Endodermal cell (in vitro differentiated cells): Measurements from ENCODE around the gene COA5. TPM values are rescaled to one million over a fixed set of nuclear protein-coding genes. Genes with fewer than 3 reads are reported as not detected.

Experiments
- DNase-seq: peaks from one replicate; pipeline ENCODE4 v3.0.0-alpha.2; 2017
- H3K27ac ChIP-seq: 2 replicates; pipeline ENCODE4 v1.5.1; 2013; ENCODE audit warnings: mild to moderate bottlenecking, low read depth, low read length, moderate library complexity
- H3K27me3 ChIP-seq: 2 replicates; pipeline ENCODE4 v1.6.1; 2013; ENCODE audit warnings: mild to moderate bottlenecking, low read length, moderate library complexity; ENCODE audit not compliant: insufficient read depth, control insufficient read depth, poor library complexity, severe bottlenecking
- H3K36me3 ChIP-seq: 2 replicates; pipeline ENCODE4 v1.7.0; 2013; ENCODE audit warnings: mild to moderate bottlenecking, low read length, moderate library complexity; ENCODE audit not compliant: control insufficient read depth, insufficient read depth
- H3K4me1 ChIP-seq: one replicate; pipeline ENCODE4 v1.7.0; 2013; ENCODE audit warnings: low read length; ENCODE audit not compliant: control insufficient read depth, insufficient read depth
- H3K4me3 ChIP-seq: 2 replicates; pipeline ENCODE4 v1.5.1; 2013; ENCODE audit warnings: mild to moderate bottlenecking, low read length, moderate library complexity
- H3K9ac ChIP-seq: 2 replicates; pipeline ENCODE4 v1.6.1; 2013; ENCODE audit warnings: mild to moderate bottlenecking, low read length, moderate library complexity; ENCODE audit not compliant: poor library complexity, severe bottlenecking; ENCODE audit errors: extremely low read depth
- H3K9me3 ChIP-seq: 2 replicates; pipeline ENCODE4 v1.6.1; 2013; ENCODE audit warnings: mild to moderate bottlenecking, low read length, moderate library complexity; ENCODE audit not compliant: control insufficient read depth
- H3K27ac Mint-ChIP-seq: 2 replicates; pipeline ENCODE4 v1.8.0; 2020; ENCODE audit warnings: mixed read lengths
- H3K27me3 Mint-ChIP-seq: 2 replicates; pipeline ENCODE4 v1.8.0; 2021; ENCODE audit warnings: mild to moderate bottlenecking, mixed read lengths; ENCODE audit not compliant: insufficient read depth
- H3K36me3 Mint-ChIP-seq: 2 replicates; pipeline ENCODE4 v1.8.0; 2020; ENCODE audit warnings: low read depth, mixed read lengths
- H3K4me1 Mint-ChIP-seq: 2 replicates; pipeline ENCODE4 v1.8.0; 2020; ENCODE audit warnings: mixed read lengths
- H3K4me3 Mint-ChIP-seq: 2 replicates; pipeline ENCODE4 v1.8.0; 2020; ENCODE audit warnings: mild to moderate bottlenecking, moderate library complexity, mixed read lengths
- H3K9me3 Mint-ChIP-seq: 2 replicates; pipeline ENCODE4 v1.8.0; 2020; ENCODE audit warnings: mild to moderate bottlenecking, mixed read lengths
- WGBS, 2 experiments: methylation state at CpG; one replicate each; pipeline versions ENCODE4 v1.1.5 to v1.1.7; 2013; ENCODE audit warnings: missing lambda C conversion rate in 2 of 2, mixed read lengths in 1 of 2; ENCODE audit not compliant: insufficient coverage in 1 of 2, insufficient read length in 1 of 2; 5-methylcytosine and 5-hydroxymethylcytosine counted together
- total RNA-seq, 2 donors: library from RNA; stranded (reverse); fragmentation: NEBNext Ultra II Directional in 1 of 2; extraction: Animal tissue kit (Norgen Biotek cat#: 25700) in 1 of 2; gene quantifications; 2 replicates in 1 of 2; 3 replicates in 1 of 2; pipeline ENCODE4 v1.2.1, GENCODE V29; 2021
- TF ChIP-seq, protein P1 (sequence below): fragments of 200-600 bp; sonication (generic); conservative IDR thresholded peaks from 2 replicates; pipeline ENCODE4 v1.5.0; 2021; ENCODE audit warnings: antibody characterized with exemption, mild to moderate bottlenecking

COA5 gene
- total RNA-seq, 2 donors from 2014 or later = 34.1 to 44.9 TPM

DNA sequence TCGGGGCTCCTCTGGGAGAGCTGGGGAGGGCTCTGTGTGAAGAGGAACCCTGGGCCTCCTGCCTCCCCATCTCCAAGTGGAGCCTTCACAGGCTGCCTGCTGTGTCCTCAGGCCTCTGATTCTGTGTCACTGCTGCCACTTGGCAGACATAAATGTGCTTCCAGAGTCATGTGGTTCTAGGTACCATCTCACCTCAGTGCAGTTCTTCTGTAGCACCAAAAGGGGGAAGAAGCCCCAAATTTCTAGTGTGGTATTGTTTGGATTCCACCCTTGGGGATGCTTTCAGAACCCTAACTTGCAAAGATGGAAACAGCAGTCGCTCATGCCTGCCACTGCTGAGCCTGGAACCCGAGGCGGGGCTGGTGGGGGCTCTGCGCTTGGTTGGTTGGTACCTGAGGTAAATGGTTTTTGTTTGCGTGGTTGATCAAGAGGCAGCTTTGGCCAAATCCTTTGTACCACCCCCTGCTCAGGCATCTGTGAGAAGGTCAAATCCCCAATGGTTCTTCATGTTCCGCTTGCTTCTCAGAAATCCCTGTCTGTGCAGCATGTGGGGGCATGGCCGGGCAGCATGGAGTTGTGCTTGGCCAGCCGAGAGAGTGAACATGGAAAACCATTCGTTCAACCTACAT, 27.5 kb downstream of the COA5 start:
- TF ChIP-seq, protein P1, sequence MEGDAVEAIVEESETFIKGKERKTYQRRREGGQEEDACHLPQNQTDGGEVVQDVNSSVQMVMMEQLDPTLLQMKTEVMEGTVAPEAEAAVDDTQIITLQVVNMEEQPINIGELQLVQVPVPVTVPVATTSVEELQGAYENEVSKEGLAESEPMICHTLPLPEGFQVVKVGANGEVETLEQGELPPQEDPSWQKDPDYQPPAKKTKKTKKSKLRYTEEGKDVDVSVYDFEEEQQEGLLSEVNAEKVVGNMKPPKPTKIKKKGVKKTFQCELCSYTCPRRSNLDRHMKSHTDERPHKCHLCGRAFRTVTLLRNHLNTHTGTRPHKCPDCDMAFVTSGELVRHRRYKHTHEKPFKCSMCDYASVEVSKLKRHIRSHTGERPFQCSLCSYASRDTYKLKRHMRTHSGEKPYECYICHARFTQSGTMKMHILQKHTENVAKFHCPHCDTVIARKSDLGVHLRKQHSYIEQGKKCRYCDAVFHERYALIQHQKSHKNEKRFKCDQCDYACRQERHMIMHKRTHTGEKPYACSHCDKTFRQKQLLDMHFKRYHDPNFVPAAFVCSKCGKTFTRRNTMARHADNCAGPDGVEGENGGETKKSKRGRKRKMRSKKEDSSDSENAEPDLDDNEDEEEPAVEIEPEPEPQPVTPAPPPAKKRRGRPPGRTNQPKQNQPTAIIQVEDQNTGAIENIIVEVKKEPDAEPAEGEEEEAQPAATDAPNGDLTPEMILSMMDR = peak; percentile 42
- Mint-ChIP-seq H3K27ac (no peak overlapping the region), H3K36me3 (peaks cover 48% of the 10 kb centered on the region), H3K27me3 (no peaks in the 10 kb centered on the region), H3K4me1 (peaks cover 17% of the 10 kb centered on the region), H3K4me3 (no peak overlapping the region), H3K9me3 (no peaks in the 10 kb centered on the region)
- peaks cover 8% of the 10 kb centered on the region for H3K4me1 ChIP-seq
- H3K9me3 ChIP-seq = no peaks in the 10 kb centered on the region
- no peak overlapping the region for H3K4me3 ChIP-seq
- H3K9ac ChIP-seq = no peak overlapping the region
- DNase-seq = peak; percentile 45
- H3K27ac ChIP-seq = no peak overlapping the region
- 94 to 98% methylated on average over 5 to 10 of the region's 10 CpGs for WGBS, 2 experiments
- no peaks in the 10 kb centered on the region for H3K27me3 ChIP-seq
- peaks cover 95% of the 10 kb centered on the region for H3K36me3 ChIP-seq

DNA sequence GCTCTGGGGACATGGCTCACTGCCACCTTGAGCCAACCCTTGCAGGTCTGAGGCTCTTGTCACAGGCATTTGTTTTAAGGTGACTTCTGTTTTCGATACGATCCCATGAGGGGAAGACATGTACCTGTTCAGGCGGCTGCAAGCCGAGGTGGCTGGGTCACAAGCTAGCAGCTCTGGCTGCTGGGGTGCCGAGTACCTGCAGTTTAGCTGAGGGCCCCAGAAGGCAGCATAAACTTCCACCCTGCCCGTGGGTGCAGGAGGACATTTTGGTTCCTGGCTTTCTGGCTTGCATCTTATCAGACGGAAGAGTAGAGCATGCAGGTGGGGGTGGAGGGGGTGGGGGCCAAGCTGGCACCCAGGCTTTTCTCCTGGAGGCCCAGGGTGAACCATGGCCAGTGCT, 28.4 kb downstream of the COA5 start:
- TF ChIP-seq, protein P1 = no peak
- no peak overlapping the region for H3K4me3 Mint-ChIP-seq
- Histone ChIP-seq H3K9ac (no peak overlapping the region), H3K27me3 (no peaks in the 10 kb centered on the region), H3K36me3 (peaks cover 95% of the 10 kb centered on the region), H3K27ac (no peak overlapping the region), H3K4me3 (no peak overlapping the region), H3K9me3 (no peaks in the 10 kb centered on the region), H3K4me1 (peaks cover 8% of the 10 kb centered on the region)
- no peaks in the 10 kb centered on the region for H3K27me3 Mint-ChIP-seq
- DNase-seq = peak; percentile 21
- WGBS, 2 experiments = 95 to 98% methylated on average over 5 to 7 of the region's 7 CpGs
- no peaks in the 10 kb centered on the region for H3K9me3 Mint-ChIP-seq
- peaks cover 13% of the 10 kb centered on the region for H3K4me1 Mint-ChIP-seq
- peaks cover 56% of the 10 kb centered on the region for H3K36me3 Mint-ChIP-seq
- H3K27ac Mint-ChIP-seq = peak overlapping the region; percentile 49

DNA sequence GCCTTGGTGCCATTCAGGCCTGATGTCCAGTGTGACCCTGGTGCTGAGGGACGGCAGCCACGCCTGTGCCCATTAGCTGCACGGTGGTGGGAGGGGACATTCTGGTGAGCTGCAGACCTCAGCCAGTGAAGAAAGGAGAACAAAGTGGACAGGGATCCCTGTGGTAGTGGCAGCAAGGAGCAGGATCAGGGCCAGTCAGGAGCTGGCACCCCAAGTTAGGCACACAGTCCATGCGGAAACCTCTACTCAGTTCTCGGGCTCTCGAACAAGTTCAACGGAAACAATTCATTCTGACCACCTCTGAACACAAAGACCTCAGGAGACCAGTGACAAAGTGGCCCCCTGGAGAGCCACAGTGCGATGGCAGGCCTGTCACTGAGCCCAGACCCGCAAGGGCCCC, 30.1 kb downstream of the COA5 start:
- peaks cover under 1% of the 10 kb centered on the region for H3K4me1 Mint-ChIP-seq
- 93 to 100% methylated on average over 6 to 9 of the region's 9 CpGs for WGBS, 2 experiments
- Histone ChIP-seq H3K4me1 (no peaks in the 10 kb centered on the region), H3K27me3 (no peaks in the 10 kb centered on the region), H3K9me3 (no peaks in the 10 kb centered on the region), H3K9ac (no peak overlapping the region), H3K4me3 (no peak overlapping the region), H3K36me3 (peaks cover 95% of the 10 kb centered on the region), H3K27ac (no peak overlapping the region)
- H3K9me3 Mint-ChIP-seq = no peaks in the 10 kb centered on the region
- H3K27me3 Mint-ChIP-seq = no peaks in the 10 kb centered on the region
- TF ChIP-seq, protein P1 = no peak
- H3K36me3 Mint-ChIP-seq = peaks cover 60% of the 10 kb centered on the region
- no peak overlapping the region for H3K4me3 Mint-ChIP-seq
- peak overlapping the region; percentile 46 for H3K27ac Mint-ChIP-seq
- peak; percentile 38 for DNase-seq
